CD8-positive, alpha-beta memory T cell (primary cell): ENCODE data around the gene UBE2D3. TPM values are rescaled to one million over a fixed set of nuclear protein-coding genes. Genes with fewer than 3 reads are reported as not detected.

Source experiments
- CTCF ChIA-PET: fragments of 350-600 bp; sonication (Branson Sonifier 250); formaldehyde crosslinking; loops from one replicate; lab custom pipeline; 2021; ENCODE audit warnings: antibody characterized with exemption; lab: Charles Lee
- POLR2A ChIA-PET: fragments of 350-600 bp; sonication (Branson Sonifier 250); formaldehyde crosslinking; loops from one replicate; lab custom pipeline; 2021; ENCODE audit warnings: antibody characterized with exemption; lab: Charles Lee
- DNase-seq, 5 donors: peaks; one replicate each; pipeline versions ENCODE4 v3.0.0 to v3.0.0-alpha.2; 2020 to 2022; ENCODE audit warnings: mixed read lengths in 1 of 5
- H3K27ac ChIP-seq: one replicate; pipeline ENCODE4 v1.7.0; 2013; ENCODE audit warnings: low read depth, mild to moderate bottlenecking, low read length, moderate library complexity
- H3K27me3 ChIP-seq: 2 replicates; pipeline ENCODE4 v1.7.0; 2013; ENCODE audit warnings: low read length, mild to moderate bottlenecking; ENCODE audit not compliant: insufficient read depth, poor library complexity, severe bottlenecking
- H3K36me3 ChIP-seq: 2 replicates; pipeline ENCODE4 v1.7.0; 2013; ENCODE audit warnings: mild to moderate bottlenecking, low read length, moderate library complexity; ENCODE audit not compliant: insufficient read depth
- H3K4me1 ChIP-seq: 2 replicates; pipeline ENCODE4 v1.7.0; 2013; ENCODE audit warnings: mild to moderate bottlenecking, low read length, moderate library complexity; ENCODE audit not compliant: insufficient read depth
- H3K4me3 ChIP-seq: 2 replicates; pipeline ENCODE4 v1.7.0; 2013; ENCODE audit warnings: mild to moderate bottlenecking, low read length
- H3K9me3 ChIP-seq: 2 replicates; pipeline ENCODE4 v1.7.0; 2013; ENCODE audit warnings: mild to moderate bottlenecking, low read length
- H3K27ac Mint-ChIP-seq, 8 donors: one replicate each; pipeline ENCODE4 v1.8.0; 2020 to 2021; ENCODE audit warnings: mixed read lengths in 8 of 8, mild to moderate bottlenecking in 6 of 8, inconsistent platforms in 3 of 8, moderate library complexity in 3 of 8
- H3K27me3 Mint-ChIP-seq, 2 donors: one replicate each; pipeline ENCODE4 v1.8.0; 2020 to 2021; ENCODE audit warnings: mixed read lengths in 2 of 2, mild to moderate bottlenecking in 1 of 2, moderate library complexity in 1 of 2
- H3K36me3 Mint-ChIP-seq, 3 donors: one replicate each; pipeline ENCODE4 v1.8.0; 2020 to 2021; ENCODE audit warnings: mixed read lengths in 3 of 3, inconsistent platforms in 1 of 3, mild to moderate bottlenecking in 1 of 3
- H3K4me1 Mint-ChIP-seq, 3 donors: one replicate each; pipeline ENCODE4 v1.8.0; 2020 to 2021; ENCODE audit warnings: mixed read lengths in 3 of 3, inconsistent platforms in 1 of 3, mild to moderate bottlenecking in 1 of 3
- H3K4me3 Mint-ChIP-seq, 7 donors: one replicate each; pipeline ENCODE4 v1.8.0; 2020 to 2021; ENCODE audit warnings: mixed read lengths in 7 of 7, mild to moderate bottlenecking in 6 of 7, moderate library complexity in 4 of 7, inconsistent platforms in 2 of 7
- H3K9me3 Mint-ChIP-seq, 5 donors: one replicate each; pipeline ENCODE4 v1.8.0; 2020 to 2022; ENCODE audit warnings: mixed read lengths in 5 of 5, mild to moderate bottlenecking in 3 of 5, moderate library complexity in 2 of 5, inconsistent platforms in 1 of 5
- polyA plus RNA-seq: library from polyadenylated mRNA; unstranded; fragments of 300-500 nt; fragmentation: Illumina TruSeq; gene quantifications from one replicate; pipeline ENCODE4 v1.2.3, GENCODE V29; 2021
- total RNA-seq, 2 experiments: library from RNA; stranded (reverse); gene quantifications; one replicate each; pipeline ENCODE4 v1.2.3, GENCODE V29; 2021

Gene UBE2D3
- total and polyA plus RNA-seq, 3 experiments from 2014 or later, result 436 to 466 (median 452) TPM

- ChIA-PET CTCF (interaction anchor here (0.7 to 2.8 kb wide), 15 partner anchors 10 to 397 kb away, joined by 3 to 29 read pairs (median 4); partner anchors contain the start of genes CISD2, MANBA and SLC9B2), POLR2A (interaction anchor here (0.8 to 7.0 kb wide), 17 partner anchors 8 to 484 kb away, joined by 3 to 182 read pairs (median 5); partner anchors contain the start of genes BDH2, CISD2, MANBA and NFKB1)
- peak; percentile 98 to 100 (median 99) for DNase-seq
- no peak overlapping the region for H3K27ac Mint-ChIP-seq
- peaks cover 9% of the 10 kb centered on the region for H3K36me3 ChIP-seq
- H3K4me1 ChIP-seq, result peaks cover 28% of the 10 kb centered on the region
- H3K4me3 ChIP-seq, result peak overlapping the region; percentile 90
- H3K9me3 ChIP-seq, result no peaks in the 10 kb centered on the region
- H3K27me3 Mint-ChIP-seq, result peaks cover 0 to 5% of the 10 kb centered on the region in 2 donors
- no peak overlapping the region for H3K4me3 Mint-ChIP-seq
- H3K4me1 Mint-ChIP-seq, result peaks cover 22 to 31% (median 24%) of the 10 kb centered on the region in 3 donors
- peaks cover 0 to 17% (median 4%) of the 10 kb centered on the region in 3 donors for H3K36me3 Mint-ChIP-seq
- H3K27ac ChIP-seq, result peak overlapping the region; percentile 99
- H3K27me3 ChIP-seq, result no peaks in the 10 kb centered on the region
- peaks cover 0 to 3% (median 0%) of the 10 kb centered on the region in 5 donors for H3K9me3 Mint-ChIP-seq
Measured at GRCh38 chr4:102827674-102828496, 534 bp upstream of the UBE2D3 start.

GRCh38 chr4:102826105-102826889 lies 1.1 kb downstream of the UBE2D3 start:
- no peak overlapping the region for H3K4me3 Mint-ChIP-seq
- DNase-seq, result no peak
- no peak overlapping the region for H3K27ac Mint-ChIP-seq
- Histone ChIP-seq H3K27me3 (no peaks in the 10 kb centered on the region), H3K4me3 (peak overlapping the region; percentile 90), H3K9me3 (no peaks in the 10 kb centered on the region), H3K27ac (peak overlapping the region; percentile 99), H3K4me1 (peaks cover 42% of the 10 kb centered on the region), H3K36me3 (peaks cover 9% of the 10 kb centered on the region)
- H3K36me3 Mint-ChIP-seq, result peaks cover 0 to 28% (median 9%) of the 10 kb centered on the region in 3 donors
- ChIA-PET CTCF (interaction anchor here (1.1 to 2.8 kb wide), 5 partner anchors 16 to 250 kb away, joined by 3 to 29 read pairs (median 5); partner anchors contain the start of genes CISD2, MANBA and SLC9B2), POLR2A (interaction anchor here (0.5 to 7.0 kb wide), 8 partner anchors 9 to 396 kb away, joined by 3 to 182 read pairs (median 10); partner anchors contain the start of genes CISD2 and MANBA)
- H3K4me1 Mint-ChIP-seq, result peaks cover 16 to 43% (median 16%) of the 10 kb centered on the region in 3 donors
- peaks cover 0 to 5% of the 10 kb centered on the region in 2 donors for H3K27me3 Mint-ChIP-seq
- peaks cover 0 to 3% (median 0%) of the 10 kb centered on the region in 5 donors for H3K9me3 Mint-ChIP-seq

GRCh38 chr4:102825261-102826091 lies 1.9 kb downstream of the UBE2D3 start:
- CTCF ChIA-PET, result interaction anchor here (0.8 to 2.0 kb wide), 3 partner anchors 9 to 325 kb away, joined by 3 to 5 read pairs (median 4); no protein-coding TSS in a partner anchor
- H3K4me1 Mint-ChIP-seq, result peaks cover 16 to 51% (median 16%) of the 10 kb centered on the region in 3 donors

GRCh38 chr4:102824398-102824797 lies 3.0 kb downstream of the UBE2D3 start:
- H3K4me3 Mint-ChIP-seq, result no peak overlapping the region
- H3K9me3 Mint-ChIP-seq, result peaks cover 0 to 3% (median 0%) of the 10 kb centered on the region in 5 donors
- Histone ChIP-seq H3K9me3 (no peaks in the 10 kb centered on the region), H3K4me3 (peak overlapping the region; percentile 90), H3K27me3 (no peaks in the 10 kb centered on the region), H3K36me3 (peaks cover 9% of the 10 kb centered on the region), H3K4me1 (peaks cover 61% of the 10 kb centered on the region), H3K27ac (peak overlapping the region; percentile 99)
- no peak for DNase-seq
- peaks cover 0 to 43% (median 15%) of the 10 kb centered on the region in 3 donors for H3K36me3 Mint-ChIP-seq
- ChIA-PET CTCF (interaction anchor here (1.2 to 1.7 kb wide), 2 partner anchors 8 to 13 kb away, joined by 4 read pairs; no protein-coding TSS in a partner anchor), POLR2A (interaction anchor here (0.6 to 7.0 kb wide), 3 partner anchors 10 to 64 kb away, joined by 3 to 182 read pairs (median 52); partner anchors contain the start of genes CISD2 and MANBA)
- H3K27ac Mint-ChIP-seq, result peak overlapping the region in 2 of 8 donors; percentile 72 to 79
- peaks cover 0 to 5% of the 10 kb centered on the region in 2 donors for H3K27me3 Mint-ChIP-seq
- H3K4me1 Mint-ChIP-seq, result peaks cover 15 to 62% (median 15%) of the 10 kb centered on the region in 3 donors

More at GRCh38 chr4:102825261-102826091, 1.9 kb downstream of the UBE2D3 start:
- peaks cover 0 to 34% (median 10%) of the 10 kb centered on the region in 3 donors for H3K36me3 Mint-ChIP-seq
- H3K4me3 Mint-ChIP-seq, result no peak overlapping the region
- POLR2A ChIA-PET, result interaction anchor here (0.5 to 7.0 kb wide), 5 partner anchors 8 to 395 kb away, joined by 3 to 182 read pairs (median 26); partner anchors contain the start of genes CISD2 and MANBA
- Histone ChIP-seq H3K27ac (peak overlapping the region; percentile 99), H3K4me1 (peaks cover 50% of the 10 kb centered on the region), H3K9me3 (no peaks in the 10 kb centered on the region), H3K36me3 (peaks cover 9% of the 10 kb centered on the region), H3K27me3 (no peaks in the 10 kb centered on the region), H3K4me3 (peak overlapping the region; percentile 90)
- H3K27ac Mint-ChIP-seq, result no peak overlapping the region
- peaks cover 0 to 5% of the 10 kb centered on the region in 2 donors for H3K27me3 Mint-ChIP-seq
- H3K9me3 Mint-ChIP-seq, result peaks cover 0 to 3% (median 0%) of the 10 kb centered on the region in 5 donors
- DNase-seq, result peak in 2 of 5 donors; percentile 27 to 42

- Mint-ChIP-seq H3K4me3 (no peak overlapping the region), H3K27ac (peak overlapping the region in 4 of 8 donors; percentile 52 to 92 (median 78)), H3K36me3 (peaks cover 0 to 44% (median 15%) of the 10 kb centered on the region in 3 donors), H3K9me3 (peaks cover 0 to 3% (median 0%) of the 10 kb centered on the region in 5 donors), H3K27me3 (peaks cover 0 to 5% of the 10 kb centered on the region in 2 donors), H3K4me1 (peaks cover 11 to 60% (median 11%) of the 10 kb centered on the region in 3 donors)
- Histone ChIP-seq H3K27ac (no peak overlapping the region), H3K4me3 (peak overlapping the region; percentile 90), H3K36me3 (peaks cover 9% of the 10 kb centered on the region), H3K4me1 (peaks cover 62% of the 10 kb centered on the region), H3K9me3 (no peaks in the 10 kb centered on the region), H3K27me3 (no peaks in the 10 kb centered on the region)
- ChIA-PET CTCF (interaction anchor here (0.9 to 1.7 kb wide), 5 partner anchors 8 to 63 kb away, joined by 3 to 4 read pairs (median 4); partner anchors contain the start of gene MANBA), POLR2A (interaction anchor here (0.8 to 7.0 kb wide), 3 partner anchors 10 to 63 kb away, joined by 4 to 182 read pairs (median 52); partner anchors contain the start of genes CISD2 and MANBA)
- no peak for DNase-seq
Measured at GRCh38 chr4:102823897-102824296, 3.5 kb downstream of the UBE2D3 start.

- ChIA-PET CTCF (interaction anchor here (0.9 to 1.7 kb wide), 4 partner anchors 12 to 63 kb away, joined by 3 to 4 read pairs (median 4); partner anchors contain the start of gene MANBA), POLR2A (interaction anchor here (0.8 to 7.0 kb wide), 3 partner anchors 10 to 63 kb away, joined by 4 to 182 read pairs (median 52); partner anchors contain the start of genes CISD2 and MANBA)
- peaks cover 62% of the 10 kb centered on the region for H3K4me1 ChIP-seq
- peak overlapping the region; percentile 5 for H3K27ac ChIP-seq
- peaks cover 9% of the 10 kb centered on the region for H3K36me3 ChIP-seq
- H3K27ac Mint-ChIP-seq, result peak overlapping the region in 4 of 8 donors; percentile 30 to 92 (median 68)
- H3K9me3 Mint-ChIP-seq, result peaks cover 0 to 3% (median 0%) of the 10 kb centered on the region in 5 donors
- no peaks in the 10 kb centered on the region for H3K27me3 ChIP-seq
- H3K36me3 Mint-ChIP-seq, result peaks cover 0 to 48% (median 15%) of the 10 kb centered on the region in 3 donors
- DNase-seq, result no peak
- no peaks in the 10 kb centered on the region for H3K9me3 ChIP-seq
- peaks cover 0 to 5% of the 10 kb centered on the region in 2 donors for H3K27me3 Mint-ChIP-seq
- H3K4me1 Mint-ChIP-seq, result peaks cover 11 to 61% (median 11%) of the 10 kb centered on the region in 3 donors
- H3K4me3 ChIP-seq, result peak overlapping the region; percentile 90
- H3K4me3 Mint-ChIP-seq, result no peak overlapping the region
Measured at GRCh38 chr4:102823464-102823863, 3.9 kb downstream of the UBE2D3 start.
